Liver (tissue), 9 donors: ENCODE data around the gene CABP5. TPM values are rescaled to one million over a fixed set of nuclear protein-coding genes. Genes with fewer than 3 reads are reported as not detected.

ENCODE experiments used
- DNase-seq: peaks from one replicate; pipeline ENCODE4 v3.0.0-alpha.2; 2017; ENCODE audit warnings: low spot score
- H3K27ac ChIP-seq, 2 donors: one replicate each; pipeline ENCODE4 v1.7.0; 2013; ENCODE audit warnings: inconsistent platforms in 2 of 2, low read length in 2 of 2, control low read depth in 1 of 2, low read depth in 1 of 2, mild to moderate bottlenecking in 1 of 2
- H3K27me3 ChIP-seq, 4 donors: one replicate each; pipeline versions ENCODE4 v1.6.1 to v1.7.0; 2013; ENCODE audit warnings: low read length in 3 of 4, inconsistent platforms in 1 of 4, mild to moderate bottlenecking in 1 of 4, moderate library complexity in 1 of 4; ENCODE audit not compliant: control insufficient read depth in 4 of 4, insufficient read depth in 4 of 4
- H3K36me3 ChIP-seq, 4 donors: one replicate each; pipeline versions ENCODE4 v1.6.1 to v1.7.0; 2013; ENCODE audit warnings: low read length in 3 of 4, mild to moderate bottlenecking in 3 of 4, low read depth in 1 of 4, moderate library complexity in 1 of 4; ENCODE audit not compliant: control insufficient read depth in 4 of 4, insufficient read depth in 3 of 4
- H3K4me1 ChIP-seq, 4 donors: one replicate each; pipeline versions ENCODE4 v1.6.1 to v1.7.0; 2013; ENCODE audit warnings: low read length in 3 of 4, mild to moderate bottlenecking in 3 of 4, moderate library complexity in 1 of 4; ENCODE audit not compliant: control insufficient read depth in 4 of 4, insufficient read depth in 4 of 4
- H3K4me3 ChIP-seq, 3 donors: one replicate each; pipeline versions ENCODE4 v1.6.1 to v1.7.0; 2013; ENCODE audit warnings: low read length in 3 of 3, control low read depth in 1 of 3, low read depth in 1 of 3, mild to moderate bottlenecking in 1 of 3
- H3K9ac ChIP-seq, 2 donors: one replicate each; pipeline ENCODE4 v1.7.0; 2013; ENCODE audit warnings: low read length in 2 of 2, mild to moderate bottlenecking in 2 of 2, moderate library complexity in 2 of 2, control low read depth in 1 of 2, low read depth in 1 of 2
- H3K9me3 ChIP-seq, 4 donors: one replicate each; pipeline versions ENCODE4 v1.6.1 to v1.7.0; 2013; ENCODE audit warnings: low read length in 3 of 4; ENCODE audit not compliant: control insufficient read depth in 4 of 4
- CTCF ChIP-seq: fragments of 150-350 bp; IDR thresholded peaks from 2 replicates; pipeline ENCODE4 v1.5.1; 2017; ENCODE audit warnings: improper control_type of control experiment, low read depth, low read length; ENCODE audit not compliant: missing input control
- EGR1 ChIP-seq, 2 donors: IDR thresholded peaks; 2 replicates each; pipeline ENCODE4 v1.6.1; 2016 to 2018; ENCODE audit warnings: antibody characterized with exemption in 2 of 2, low read depth in 2 of 2
- FOXA1 ChIP-seq: IDR thresholded peaks from 2 replicates; pipeline ENCODE4 v1.6.1; 2016; ENCODE audit warnings: antibody characterized with exemption
- FOXA2 ChIP-seq: IDR thresholded peaks from 2 replicates; pipeline ENCODE4 v1.6.1; 2016; ENCODE audit warnings: antibody characterized with exemption
- GABPA ChIP-seq, 2 donors: IDR thresholded peaks in 1 of 2; conservative IDR thresholded peaks in 1 of 2; 2 replicates each; pipeline ENCODE4 v1.6.1; 2016; ENCODE audit warnings: antibody characterized with exemption in 2 of 2, mild to moderate bottlenecking in 1 of 2, moderate library complexity in 1 of 2
- HNF4G ChIP-seq: IDR thresholded peaks from 2 replicates; pipeline ENCODE4 v1.6.1; 2016; ENCODE audit warnings: antibody characterized with exemption
- JUND ChIP-seq, 2 donors: IDR thresholded peaks; 2 replicates each; pipeline ENCODE4 v1.6.1; 2016; ENCODE audit warnings: antibody characterized with exemption in 2 of 2
- NR2F2 ChIP-seq: IDR thresholded peaks from 2 replicates; pipeline ENCODE4 v1.6.1; 2016; ENCODE audit warnings: antibody characterized with exemption
- RAD21 ChIP-seq, 2 donors: IDR thresholded peaks; 2 replicates each; pipeline ENCODE4 v1.6.1; 2016; ENCODE audit warnings: antibody characterized with exemption in 2 of 2, mild to moderate bottlenecking in 2 of 2
- RXRA ChIP-seq, 2 donors: IDR thresholded peaks; 2 replicates each; pipeline ENCODE4 v1.6.1; 2017 to 2018; ENCODE audit warnings: antibody characterized with exemption in 2 of 2, mild to moderate bottlenecking in 1 of 2
- SP1 ChIP-seq: IDR thresholded peaks from 2 replicates; pipeline ENCODE4 v1.6.1; 2018; ENCODE audit warnings: antibody characterized with exemption, mild to moderate bottlenecking
- TAF1 ChIP-seq: conservative IDR thresholded peaks from 2 replicates; pipeline ENCODE4 v1.6.1; 2016; ENCODE audit warnings: antibody characterized with exemption, mild to moderate bottlenecking
- YY1 ChIP-seq: IDR thresholded peaks from 2 replicates; pipeline ENCODE4 v1.6.1; 2016; ENCODE audit warnings: antibody characterized with exemption, mild to moderate bottlenecking
- ZBTB33 ChIP-seq: IDR thresholded peaks from 2 replicates; pipeline ENCODE4 v1.6.1; 2016; ENCODE audit warnings: antibody characterized with exemption
- WGBS: extraction: QIAGEN DNeasy Blood & Tissue Kit; methylation state at CpG from one replicate; pipeline ENCODE4 v1.1.7; 2013; 5-methylcytosine and 5-hydroxymethylcytosine counted together
- polyA plus RNA-seq, 2 donors: library from polyadenylated mRNA; stranded (reverse) in 1 of 2; unstranded in 1 of 2; fragments of 200-250 nt in 1 of 2; fragments of >200 nt in 1 of 2; fragmentation: Nextera tagmentation in 1 of 2; extraction: Ambion mirVana in 1 of 2; gene quantifications; one replicate each; pipeline versions ENCODE4 v1.2.1 to v1.2.3, GENCODE V29; 2013 to 2015
- total RNA-seq, 2 donors: library from RNA; depleted of rRNA; stranded (reverse); fragments of >200 nt; gene quantifications; one replicate each; pipeline ENCODE4 v1.2.3, GENCODE V29; 2014
- TF ChIP-seq, protein P1 (sequence below): IDR thresholded peaks from 2 replicates; pipeline ENCODE4 v1.6.1; 2016; ENCODE audit warnings: antibody characterized with exemption, mild to moderate bottlenecking
- donor health status: healthy.
- donor health status: healthy.
- donor health status: healthy.
- donor health status: healthy.
- donor health status: healthy.

The CABP5 gene
- total and polyA plus RNA-seq, 4 donors = not detected

GRCh38 chr19:48006762-48007161, 37.1 kb downstream of the CABP5 start:
- TF ChIP-seq SP1 (no peak), GABPA (IDR thresholded peaks at IDR 0.05 in 1 of 2, conservative IDR thresholded peaks at IDR 0.05 in 1 of 2) (no peak), FOXA1 (no peak), TAF1 (no peak), NR2F2 (no peak), RXRA (IDR thresholded peaks at IDR 0.05) (no peak), CTCF (no peak), ZBTB33 (no peak), HNF4G (no peak)
- TF ChIP-seq, protein P1, sequence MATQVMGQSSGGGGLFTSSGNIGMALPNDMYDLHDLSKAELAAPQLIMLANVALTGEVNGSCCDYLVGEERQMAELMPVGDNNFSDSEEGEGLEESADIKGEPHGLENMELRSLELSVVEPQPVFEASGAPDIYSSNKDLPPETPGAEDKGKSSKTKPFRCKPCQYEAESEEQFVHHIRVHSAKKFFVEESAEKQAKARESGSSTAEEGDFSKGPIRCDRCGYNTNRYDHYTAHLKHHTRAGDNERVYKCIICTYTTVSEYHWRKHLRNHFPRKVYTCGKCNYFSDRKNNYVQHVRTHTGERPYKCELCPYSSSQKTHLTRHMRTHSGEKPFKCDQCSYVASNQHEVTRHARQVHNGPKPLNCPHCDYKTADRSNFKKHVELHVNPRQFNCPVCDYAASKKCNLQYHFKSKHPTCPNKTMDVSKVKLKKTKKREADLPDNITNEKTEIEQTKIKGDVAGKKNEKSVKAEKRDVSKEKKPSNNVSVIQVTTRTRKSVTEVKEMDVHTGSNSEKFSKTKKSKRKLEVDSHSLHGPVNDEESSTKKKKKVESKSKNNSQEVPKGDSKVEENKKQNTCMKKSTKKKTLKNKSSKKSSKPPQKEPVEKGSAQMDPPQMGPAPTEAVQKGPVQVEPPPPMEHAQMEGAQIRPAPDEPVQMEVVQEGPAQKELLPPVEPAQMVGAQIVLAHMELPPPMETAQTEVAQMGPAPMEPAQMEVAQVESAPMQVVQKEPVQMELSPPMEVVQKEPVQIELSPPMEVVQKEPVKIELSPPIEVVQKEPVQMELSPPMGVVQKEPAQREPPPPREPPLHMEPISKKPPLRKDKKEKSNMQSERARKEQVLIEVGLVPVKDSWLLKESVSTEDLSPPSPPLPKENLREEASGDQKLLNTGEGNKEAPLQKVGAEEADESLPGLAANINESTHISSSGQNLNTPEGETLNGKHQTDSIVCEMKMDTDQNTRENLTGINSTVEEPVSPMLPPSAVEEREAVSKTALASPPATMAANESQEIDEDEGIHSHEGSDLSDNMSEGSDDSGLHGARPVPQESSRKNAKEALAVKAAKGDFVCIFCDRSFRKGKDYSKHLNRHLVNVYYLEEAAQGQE = no peak
- Histone ChIP-seq H3K27ac (no peak overlapping the region), H3K9me3 (peaks cover 0 to 9% (median 0%) of the 10 kb centered on the region in 4 donors), H3K4me3 (no peak overlapping the region), H3K4me1 (no peaks in the 10 kb centered on the region), H3K36me3 (no peaks in the 10 kb centered on the region), H3K27me3 (peaks cover 0 to 3% (median 1%) of the 10 kb centered on the region in 4 donors), H3K9ac (no peak overlapping the region)
- 65% methylated on average over 6 of the region's 6 CpGs for WGBS
- DNase-seq = no peak

DNA sequence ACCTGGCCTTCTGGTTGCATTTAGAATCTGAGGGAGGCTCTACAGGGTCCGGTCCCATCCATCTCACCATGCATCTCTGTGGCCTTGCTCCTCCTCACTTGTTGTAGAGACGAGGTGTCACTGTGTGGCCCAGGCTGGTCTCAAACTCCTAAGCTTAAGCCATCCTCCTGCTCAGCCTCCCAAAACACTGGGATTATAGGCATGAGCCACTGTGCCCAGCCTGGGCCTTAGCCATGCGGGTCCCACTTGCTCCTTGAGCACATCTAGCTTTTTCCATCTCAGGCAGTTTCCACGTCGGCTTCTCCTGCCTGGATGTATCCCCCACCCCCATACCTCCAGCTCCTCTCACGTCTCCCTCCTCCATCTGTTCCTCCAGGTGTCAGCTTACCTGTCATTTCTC, 39.6 kb downstream of the CABP5 start:
- peaks cover 0 to 2% (median 0%) of the 10 kb centered on the region in 4 donors for H3K27me3 ChIP-seq
- WGBS = 74% methylated on average over 6 of the region's 6 CpGs
- no peaks in the 10 kb centered on the region for H3K4me1 ChIP-seq
- DNase-seq = no peak
- no peaks in the 10 kb centered on the region for H3K36me3 ChIP-seq
- H3K9me3 ChIP-seq = peaks cover 0 to 9% (median 0%) of the 10 kb centered on the region in 4 donors
- no peak overlapping the region for H3K27ac ChIP-seq
- TF ChIP-seq JUND (IDR thresholded peaks at IDR 0.05) = no peak
- no peak for TF ChIP-seq EGR1 (IDR thresholded peaks at IDR 0.05; ENCODE audit: low read depth in 2 of 2)
- no peak for TF ChIP-seq CTCF
- no peak for TF ChIP-seq RAD21 (IDR thresholded peaks at IDR 0.05)
- no peak for TF ChIP-seq YY1
- TF ChIP-seq HNF4G = no peak
- TF ChIP-seq FOXA2 = no peak
- H3K4me3 ChIP-seq = no peak overlapping the region
- no peak overlapping the region for H3K9ac ChIP-seq
